NCI-H82 treated with DMSO at 0.1 percent for 48 hours (cell line): Measurements from ENCODE around the gene GLI3.

Experiments used
- DNase-seq: peaks from one replicate; lab custom pipeline; 2025; ENCODE audit not compliant: unreplicated experiment; lab: John Stamatoyannopoulos, UW

The GLI3 gene

GRCh38 chr7:41938371-41938770 lies 298.6 kb downstream of the GLI3 start:
- no peak for DNase-seq

GRCh38 chr7:41933427-41933826 lies 303.6 kb downstream of the GLI3 start:
- DNase-seq = no peak

DNA sequence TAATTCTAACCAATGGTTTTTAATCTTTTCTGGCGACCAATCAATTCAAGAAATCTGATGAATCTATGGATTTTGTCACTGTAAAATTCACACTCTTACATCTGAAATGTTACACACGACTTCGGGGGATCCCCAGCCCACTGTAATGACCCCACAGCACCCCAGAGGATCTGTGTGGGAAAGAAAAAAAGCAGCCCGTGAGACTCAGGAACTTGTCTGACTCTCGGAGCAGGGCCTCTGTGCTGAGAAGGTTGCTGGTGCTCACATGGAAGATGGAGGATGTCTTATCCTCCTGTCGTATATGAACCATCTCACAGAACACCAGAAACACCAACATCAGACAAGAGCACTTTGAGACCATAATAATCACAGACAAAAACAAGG lies 305.8 kb downstream of the GLI3 start:
- DNase-seq = no peak

GRCh38 chr7:41930538-41931262 lies 306.3 kb downstream of the GLI3 start:
- no peak for DNase-seq

- no peak for DNase-seq
Measured at GRCh38 chr7:41928781-41929180, 308.2 kb downstream of the GLI3 start.

GRCh38 chr7:41928166-41928565 lies 308.8 kb downstream of the GLI3 start:
- no peak for DNase-seq

DNA sequence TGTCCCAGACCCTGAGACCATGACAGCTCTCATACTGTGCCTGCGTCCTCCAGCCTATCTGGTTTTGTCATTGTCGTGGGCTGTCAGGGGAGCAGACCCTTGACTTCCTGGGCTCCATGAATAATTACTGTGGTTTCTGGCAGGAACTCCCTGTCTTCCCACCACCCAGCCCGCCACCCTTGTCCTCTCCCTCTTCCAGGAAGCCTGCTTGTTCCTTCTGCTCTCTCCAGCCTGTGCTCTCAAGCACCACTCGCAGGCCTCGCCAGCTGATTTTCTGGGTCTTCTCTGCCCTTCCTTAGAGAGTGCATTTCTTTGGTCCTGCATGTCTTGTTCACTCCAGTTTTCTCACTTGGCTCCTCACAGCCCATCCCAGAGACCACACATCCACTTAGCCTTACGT lies 309.6 kb downstream of the GLI3 start:
- DNase-seq = no peak

- DNase-seq = no peak
Measured at GRCh38 chr7:41925946-41926345, 311.1 kb downstream of the GLI3 start.

GRCh38 chr7:41924796-41925195 lies 312.2 kb downstream of the GLI3 start:
- no peak for DNase-seq

- no peak for DNase-seq
Measured at GRCh38 chr7:41922373-41922772, 314.6 kb downstream of the GLI3 start.

- DNase-seq = no peak
Measured at GRCh38 chr7:41921453-41921981, 315.5 kb downstream of the GLI3 start.

DNA sequence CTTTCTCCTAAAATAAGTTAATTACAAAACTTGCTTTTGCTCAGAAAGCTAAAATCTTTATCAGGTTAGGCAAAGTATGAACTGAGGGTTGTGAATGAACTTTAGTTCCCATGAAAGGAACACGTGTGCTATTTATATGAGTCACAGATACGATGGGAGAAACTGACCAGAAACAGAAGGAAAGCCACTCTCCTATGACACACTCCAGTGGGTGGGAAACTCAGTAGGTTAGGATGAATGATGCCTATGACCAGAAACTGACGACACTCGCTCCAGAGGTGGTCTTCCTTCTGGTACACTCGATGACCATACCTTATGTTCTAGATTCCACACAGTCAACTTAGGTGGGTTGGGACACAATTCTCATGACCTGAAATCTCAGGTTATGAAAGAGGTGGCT lies 318.4 kb downstream of the GLI3 start:
- DNase-seq = no peak

GRCh38 chr7:41916450-41916927 lies 320.5 kb downstream of the GLI3 start:
- no peak for DNase-seq

DNA sequence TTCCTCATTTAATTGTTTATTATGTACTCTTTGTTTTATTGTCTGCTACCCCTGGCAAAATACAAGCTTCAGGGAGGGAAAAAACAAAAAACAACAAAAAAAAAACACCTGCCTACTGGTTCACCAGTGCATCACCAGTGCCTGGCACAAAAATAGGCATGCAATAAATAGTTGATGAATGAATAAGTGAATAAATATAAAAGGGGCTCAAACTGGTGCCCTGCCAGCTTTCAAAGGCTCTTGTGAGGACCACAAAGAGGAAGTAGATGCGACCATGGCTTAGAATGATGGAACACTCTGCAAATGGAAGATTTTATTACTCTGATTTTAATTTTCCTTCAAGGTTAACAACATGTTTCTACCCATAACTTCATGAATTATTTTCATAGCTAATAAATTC lies 321.1 kb downstream of the GLI3 start:
- DNase-seq = no peak

GRCh38 chr7:41912851-41913567 lies 324.0 kb downstream of the GLI3 start:
- DNase-seq = no peak

DNA sequence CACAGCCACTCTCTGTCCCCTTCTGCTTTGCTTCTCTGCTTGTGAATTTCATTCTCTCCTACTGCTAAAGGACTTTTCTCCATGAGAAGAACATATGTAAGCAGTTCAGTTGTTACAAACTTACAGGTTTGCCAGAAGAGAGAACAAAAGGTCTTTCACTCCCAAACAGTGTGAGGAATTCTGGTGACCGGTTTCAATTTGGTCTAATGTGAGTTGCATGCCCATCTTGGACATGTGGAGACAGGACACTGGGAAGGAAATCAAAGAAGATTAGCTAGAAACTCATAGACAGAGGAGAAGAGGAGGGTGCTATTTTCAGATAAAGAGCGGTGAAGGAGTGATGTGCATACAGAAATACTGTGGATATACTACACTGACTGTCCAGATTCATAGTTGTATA lies 324.6 kb downstream of the GLI3 start:
- no peak for DNase-seq

- no peak for DNase-seq
Measured at GRCh38 chr7:41911792-41912191, 325.2 kb downstream of the GLI3 start.
